Hepatocyte (in vitro differentiated cells): ENCODE data around the gene PLXNB3.

ENCODE experiments used
- CTCF ChIP-seq: fragments of 200-600 bp; sonication (generic); IDR thresholded peaks from 2 replicates; pipeline ENCODE4 v1.5.1; 2016; ENCODE audit warnings: antibody characterized with exemption, mild to moderate bottlenecking; ENCODE audit not compliant: poor library complexity
- EZH2 ChIP-seq: fragments of 200-600 bp; sonication (generic); IDR thresholded peaks from 2 replicates; pipeline ENCODE4 v1.6.1; 2016; ENCODE audit warnings: antibody characterized with exemption, mild to moderate bottlenecking, borderline replicate concordance

GRCh38 chrX:153794018-153794896, 30.2 kb downstream of the PLXNB3 start, which contains the start of the genes IDH3G and SSR4:
- TF ChIP-seq CTCF (no peak), EZH2 (no peak)
